ENCODE data around the gene EREG.

EREG gene

DNA sequence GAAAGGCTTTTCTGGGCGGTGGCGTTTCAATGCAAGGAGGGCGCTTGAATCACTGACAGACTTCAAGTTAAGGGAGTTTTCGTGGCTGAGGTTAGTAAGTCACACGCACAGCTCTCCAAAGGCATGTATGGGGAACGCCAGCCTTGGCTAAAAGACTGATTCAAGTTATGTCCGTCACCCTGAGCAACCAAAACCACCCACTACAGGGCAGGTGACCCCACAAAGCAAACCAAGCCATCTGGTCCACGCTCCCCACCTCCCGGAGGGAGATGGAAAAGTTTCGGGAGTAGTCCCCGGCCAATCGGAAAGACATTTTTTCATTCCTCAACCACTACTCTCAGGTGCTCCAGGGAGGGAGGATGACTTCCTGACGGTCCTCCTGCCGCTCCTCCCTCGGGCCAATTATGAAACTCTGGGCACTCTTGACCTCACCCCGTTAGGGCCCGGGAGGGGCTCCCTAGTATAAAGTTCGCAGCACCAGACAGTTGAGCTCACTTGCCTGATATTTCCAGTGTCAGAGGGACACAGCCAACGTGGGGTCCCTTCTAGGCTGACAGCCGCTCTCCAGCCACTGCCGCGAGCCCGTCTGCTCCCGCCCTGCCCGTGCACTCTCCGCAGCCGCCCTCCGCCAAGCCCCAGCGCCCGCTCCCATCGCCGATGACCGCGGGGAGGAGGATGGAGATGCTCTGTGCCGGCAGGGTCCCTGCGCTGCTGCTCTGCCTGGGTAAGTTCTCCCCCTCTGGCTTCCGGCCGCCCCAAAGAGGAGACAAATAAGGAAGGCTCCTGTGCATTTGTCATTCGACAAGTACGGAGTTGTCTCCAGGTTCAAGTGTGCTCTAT is at the start of gene EREG:
TSS of gene EREG (plus strand) at position 494 of the 840 bp plus-strand sequence. CDS start at position 658, 164 bp downstream.
- peak within 1 kb of the TSS; percentile 79 for H3K4me3 ChIP-seq (ENCODE audit: low read length)
- DNase-seq (ENCODE audit: low read depth): peak; percentile 80
- TF ChIP-seq, protein P1, sequence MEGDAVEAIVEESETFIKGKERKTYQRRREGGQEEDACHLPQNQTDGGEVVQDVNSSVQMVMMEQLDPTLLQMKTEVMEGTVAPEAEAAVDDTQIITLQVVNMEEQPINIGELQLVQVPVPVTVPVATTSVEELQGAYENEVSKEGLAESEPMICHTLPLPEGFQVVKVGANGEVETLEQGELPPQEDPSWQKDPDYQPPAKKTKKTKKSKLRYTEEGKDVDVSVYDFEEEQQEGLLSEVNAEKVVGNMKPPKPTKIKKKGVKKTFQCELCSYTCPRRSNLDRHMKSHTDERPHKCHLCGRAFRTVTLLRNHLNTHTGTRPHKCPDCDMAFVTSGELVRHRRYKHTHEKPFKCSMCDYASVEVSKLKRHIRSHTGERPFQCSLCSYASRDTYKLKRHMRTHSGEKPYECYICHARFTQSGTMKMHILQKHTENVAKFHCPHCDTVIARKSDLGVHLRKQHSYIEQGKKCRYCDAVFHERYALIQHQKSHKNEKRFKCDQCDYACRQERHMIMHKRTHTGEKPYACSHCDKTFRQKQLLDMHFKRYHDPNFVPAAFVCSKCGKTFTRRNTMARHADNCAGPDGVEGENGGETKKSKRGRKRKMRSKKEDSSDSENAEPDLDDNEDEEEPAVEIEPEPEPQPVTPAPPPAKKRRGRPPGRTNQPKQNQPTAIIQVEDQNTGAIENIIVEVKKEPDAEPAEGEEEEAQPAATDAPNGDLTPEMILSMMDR (IDR thresholded peaks at IDR 0.05; ENCODE audit: insufficient read depth, low read depth, low read length, missing control alignments): no peak

GRCh38 chr4:74315376-74315775 is 49.6 kb upstream of the EREG start:
- no peak overlapping the region for H3K4me3 ChIP-seq (ENCODE audit: low read length)
- TF ChIP-seq, protein P1 (IDR thresholded peaks at IDR 0.05; ENCODE audit: insufficient read depth, low read depth, low read length, missing control alignments): no peak
- no peak for DNase-seq (ENCODE audit: low read depth)

DNA sequence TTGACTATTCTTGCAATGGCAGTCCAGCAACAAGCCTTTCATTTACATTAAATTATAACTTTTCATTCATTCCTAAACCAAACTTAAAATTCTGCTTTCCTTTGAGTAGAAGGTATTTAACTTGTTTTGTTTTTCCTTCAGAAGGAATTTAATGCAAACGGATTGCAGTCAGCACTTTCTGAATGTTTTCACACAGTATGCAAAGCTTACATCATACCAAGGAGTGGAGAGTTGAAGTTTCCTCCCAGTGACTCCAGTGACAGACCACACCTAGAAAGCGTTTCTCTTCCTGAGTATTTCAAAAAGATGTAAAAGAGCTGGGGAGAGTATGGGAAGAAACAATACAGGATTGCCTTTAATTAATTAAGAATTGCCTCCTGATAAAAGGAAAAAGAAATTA is 48.5 kb upstream of the EREG start:
- DNase-seq (ENCODE audit: low read depth): peak; percentile 75
- H3K4me3 ChIP-seq (ENCODE audit: low read length): no peak overlapping the region
- TF ChIP-seq, protein P1 (IDR thresholded peaks at IDR 0.05; ENCODE audit: insufficient read depth, low read depth, low read length, missing control alignments): no peak

DNA sequence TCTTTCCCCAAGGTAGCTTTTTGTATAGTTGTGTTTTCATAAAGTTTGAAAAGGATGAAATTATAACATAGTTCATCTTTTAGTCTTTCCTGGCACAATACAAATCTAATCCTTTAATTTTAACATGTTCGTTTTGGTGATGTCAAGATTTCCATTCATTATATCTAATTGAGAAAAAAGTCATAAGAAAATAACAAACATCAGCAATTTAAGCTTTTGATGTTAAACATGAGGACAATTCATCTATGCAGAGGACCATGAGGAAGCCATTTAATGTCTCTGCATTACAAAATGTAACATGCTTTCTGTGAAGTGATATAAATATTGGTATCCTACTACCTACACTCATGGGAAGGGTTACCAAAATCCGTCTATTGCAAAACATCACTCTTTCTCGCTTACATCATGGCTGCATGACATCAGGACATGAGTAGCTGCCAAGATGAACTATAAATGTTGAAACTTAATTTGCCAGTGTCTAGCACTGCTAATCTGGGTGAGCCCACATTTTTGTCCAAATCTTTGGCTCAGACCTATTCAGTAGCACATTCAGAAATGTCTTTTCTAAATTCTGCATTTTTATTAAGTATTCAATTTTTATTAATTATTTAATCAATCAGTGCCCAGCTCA is 47.2 kb upstream of the EREG start:
- H3K4me3 ChIP-seq (ENCODE audit: low read length): no peak overlapping the region
- peak; percentile 50 for DNase-seq (ENCODE audit: low read depth)
- TF ChIP-seq, protein P1 (IDR thresholded peaks at IDR 0.05; ENCODE audit: insufficient read depth, low read depth, low read length, missing control alignments): no peak

GRCh38 chr4:74318276-74318675 is 46.7 kb upstream of the EREG start:
- no peak overlapping the region for H3K4me3 ChIP-seq (ENCODE audit: low read length)
- TF ChIP-seq, protein P1 (IDR thresholded peaks at IDR 0.05; ENCODE audit: insufficient read depth, low read depth, low read length, missing control alignments): no peak

DNA sequence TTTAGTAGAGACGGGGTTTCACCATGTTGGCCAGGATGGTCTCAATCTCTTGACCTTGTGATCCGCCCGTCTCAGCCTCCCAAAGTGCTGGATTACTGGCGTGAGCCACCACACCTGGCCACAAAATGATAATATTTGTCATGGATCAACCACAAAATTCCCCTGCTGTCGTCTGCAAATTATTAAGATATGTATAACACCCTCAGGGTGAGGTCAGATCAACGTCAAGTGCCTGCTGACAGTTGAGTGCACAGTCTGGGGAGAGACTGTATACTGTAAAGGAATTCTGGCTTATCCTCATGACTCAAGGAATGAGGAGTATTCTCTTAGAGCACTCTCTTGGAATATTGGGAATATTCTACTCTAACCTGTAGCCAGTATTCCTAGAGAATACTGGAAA is 45.5 kb upstream of the EREG start:
- TF ChIP-seq, protein P1 (IDR thresholded peaks at IDR 0.05; ENCODE audit: insufficient read depth, low read depth, low read length, missing control alignments): no peak
- peak; percentile 47 for DNase-seq (ENCODE audit: low read depth)

More at GRCh38 chr4:74318276-74318675, 46.7 kb upstream of the EREG start:
- no peak for DNase-seq (ENCODE audit: low read depth)

More for the DNA sequence above, 45.5 kb upstream of the EREG start:
- H3K4me3 ChIP-seq (ENCODE audit: low read length): no peak overlapping the region
